ENCODE data around the gene NR2C2AP.

DNA sequence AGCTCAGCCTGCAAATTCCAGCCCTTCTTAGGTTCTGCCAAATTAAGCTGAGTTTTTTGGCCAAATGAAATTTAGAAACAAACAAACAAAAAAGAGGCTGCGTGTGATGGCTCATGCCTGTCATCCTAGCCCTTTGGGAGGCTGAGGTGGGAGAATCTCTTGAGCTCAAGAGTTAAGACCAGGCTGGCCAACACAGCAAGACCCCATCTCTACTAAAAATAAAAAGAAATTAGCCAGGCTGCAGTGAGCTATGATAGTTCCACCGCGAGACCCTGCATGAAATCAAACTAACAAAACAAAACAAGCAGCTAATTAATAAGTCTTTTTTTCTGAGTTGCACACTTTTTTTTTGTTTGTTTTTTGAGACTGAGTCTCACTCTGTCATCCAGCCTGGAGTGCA, 26.5 kb upstream of the NR2C2AP start:
- TF ChIP-seq CTCF (IDR thresholded peaks at IDR 0.05) = no peak
- TF ChIP-seq EP300 (IDR thresholded peaks at IDR 0.05) = no peak
